HepG2 (cell line): ENCODE measurements around the gene NEK5. TPM values are rescaled to one million over a fixed set of nuclear protein-coding genes. Genes with fewer than 3 reads are reported as not detected.

Experiments used
- FOXC1 ChIP-seq: sonication (generic); formaldehyde crosslinking; IDR thresholded peaks from 2 replicates; pipeline ENCODE4 v1.8.0; 2022; ENCODE audit warnings: mild to moderate bottlenecking, missing genetic modification reagents, borderline replicate concordance
- GZF1 ChIP-seq: sonication (generic); formaldehyde crosslinking; IDR thresholded peaks from 2 replicates; pipeline ENCODE4 v1.5.1; 2020; ENCODE audit warnings: mild to moderate bottlenecking, missing genetic modification reagents
- HNF4A ChIP-seq: sonication (generic); formaldehyde crosslinking; IDR thresholded peaks from 2 replicates; pipeline ENCODE4 v1.4.0; 2020; ENCODE audit warnings: missing genetic modification reagents
- MEIS2 ChIP-seq: sonication (generic); formaldehyde crosslinking; IDR thresholded peaks from 2 replicates; pipeline ENCODE4 v1.9.0; 2021; ENCODE audit warnings: mild to moderate bottlenecking, missing genetic modification reagents
- PBX2 ChIP-seq: IDR thresholded peaks from 2 replicates; pipeline ENCODE4 v1.6.1; 2016; ENCODE audit warnings: control low read depth
- ZBTB2 ChIP-seq: sonication (generic); formaldehyde crosslinking; IDR thresholded peaks from 2 replicates; pipeline ENCODE4 v1.8.0; 2022; ENCODE audit warnings: low read depth, missing genetic modification reagents
- ZBTB4 ChIP-seq: sonication (generic); formaldehyde crosslinking; IDR thresholded peaks from 2 replicates; pipeline ENCODE4 v1.4.0; 2020; ENCODE audit warnings: missing genetic modification reagents, mild to moderate bottlenecking, borderline replicate concordance
- ZMYM4 ChIP-seq: sonication (generic); formaldehyde crosslinking; IDR thresholded peaks from 2 replicates; pipeline ENCODE4 v1.8.1; 2023; ENCODE audit warnings: mild to moderate bottlenecking, missing genetic modification reagents
- ZNF143 ChIP-seq: sonication (generic); formaldehyde crosslinking; IDR thresholded peaks from 2 replicates; pipeline ENCODE4 v1.4.0; 2020; ENCODE audit warnings: missing genetic modification reagents
- ZNF263 ChIP-seq: sonication (generic); formaldehyde crosslinking; IDR thresholded peaks from 2 replicates; pipeline ENCODE4 v1.4.0; 2020; ENCODE audit warnings: missing genetic modification reagents
- ZNF646 ChIP-seq: sonication (generic); formaldehyde crosslinking; IDR thresholded peaks from 2 replicates; pipeline ENCODE4 v1.9.0; 2021; ENCODE audit warnings: mild to moderate bottlenecking, missing genetic modification reagents
- polyA plus RNA-seq, 8 experiments: library from polyadenylated mRNA; depleted of rRNA in 3 of 8; stranded (reverse) in 7 of 8; unstranded in 1 of 8; fragments of >200 nt; fragmentation: Illumina TruSeq in 4 of 8; extraction: Trizol in 4 of 8; gene quantifications; 2 replicates each; pipeline versions ENCODE4 v1.2.1 to v1.2.3, GENCODE V29; 2011 to 2016; ENCODE audit warnings: low read depth in 4 of 8, missing spikeins in 1 of 8, mixed read lengths in 1 of 8; ENCODE audit not compliant: insufficient read depth in 1 of 8
- total RNA-seq, 5 experiments: library from RNA; depleted of rRNA; stranded (reverse); fragments of >200 nt; fragmentation: Illumina TruSeq; extraction: Trizol; gene quantifications; 2 replicates each; pipeline ENCODE4 v1.2.3, GENCODE V29; 2016; ENCODE audit warnings: low read depth in 1 of 5

NEK5 gene
- total and polyA plus RNA-seq, 2 of the 13 experiments (the other 11 are each of a cell fraction or from before 2014, with no cell fraction given) = 0.12 to 0.22 TPM

DNA sequence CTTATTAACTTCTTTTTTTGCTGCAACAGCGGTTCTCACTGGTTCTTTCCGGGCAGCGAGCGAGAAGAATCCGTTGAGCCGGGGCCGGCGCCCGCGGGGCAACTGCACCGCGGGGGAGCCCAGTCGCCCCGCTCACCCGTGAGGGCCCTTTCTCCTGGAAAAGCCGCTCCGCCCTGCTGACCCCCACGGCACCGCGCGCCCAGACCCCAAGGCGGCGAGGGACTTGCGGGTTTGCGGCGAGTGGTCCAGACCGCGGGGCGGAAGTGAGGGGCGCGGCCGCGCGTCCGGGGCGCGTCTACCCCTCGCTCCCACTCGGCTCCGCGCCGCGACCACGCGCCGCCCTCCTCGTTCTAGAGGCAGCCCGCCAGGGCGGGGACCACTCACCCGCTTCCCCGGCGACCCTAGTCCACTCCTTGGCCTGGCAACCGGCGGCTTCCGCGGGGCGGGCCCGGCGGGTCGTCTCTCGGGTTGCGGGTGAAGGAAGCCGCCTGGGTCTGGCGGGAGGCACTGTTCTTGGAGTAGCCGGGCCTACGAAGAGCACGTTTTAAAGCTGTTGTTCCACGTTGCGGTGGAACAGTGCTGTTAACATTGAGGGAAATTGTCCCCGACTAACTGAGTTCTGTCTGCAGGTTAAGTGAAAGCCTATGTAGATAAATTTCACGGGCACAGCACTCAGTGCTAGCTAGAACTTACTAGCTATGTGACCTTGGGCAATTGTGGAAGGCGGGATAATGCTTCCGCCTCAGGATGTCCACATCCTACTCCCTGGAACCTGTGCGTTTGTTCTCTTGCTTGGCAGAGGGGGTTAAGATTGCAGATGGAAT is 30.5 kb upstream of the NEK5 start, which contains the start of gene NEK3 (continued):
- TF ChIP-seq MEIS2 (peak; percentile 88; the same call in 1 of the 2 replicates), PBX2 (CRISPR knock-in tag) (no peak), ZMYM4 (peak; percentile 57; the same call in 1 of the 2 replicates), ZNF143 (0 out of 2 replicates have a peak, but pooled peaks have one; percentile 17), ZNF646 (CRISPR knock-in tag) (peak; percentile 37; the same call in 1 of the 2 replicates), FOXC1 (CRISPR knock-in tag) (no peak), ZBTB2 (CRISPR knock-in tag) (peak; percentile 80; the same call in 1 of the 2 replicates), GZF1 (peak; percentile 63; the same call in 1 of the 2 replicates), ZNF263 (peak; percentile 69), HNF4A (CRISPR knock-in tag) (peak; percentile 29; the same call in 1 of the 2 replicates), ZBTB4 (CRISPR knock-in tag) (peak; percentile 79)
